SK-N-SH treated with all-trans-retinoic acid at 6 μM for 48 hours (cell line): ENCODE results near the gene LCAT.

Experiments used
- ATAC-seq: fragments of 200-7000 bp; cut with Tn5 transposase; 3 replicates; pipeline ENCODE4 v1.9.1; 2020; ENCODE audit warnings: mild to moderate bottlenecking, moderate library complexity
- ARNTL ChIP-seq: fragments of 450-650 bp; formaldehyde crosslinking; IDR thresholded peaks from 2 replicates; pipeline ENCODE4 v1.5.0; 2020; ENCODE audit warnings: low read depth, mild to moderate bottlenecking, moderate library complexity, borderline replicate concordance
- BACH2 ChIP-seq: fragments of 250-450 bp; sonication (Bioruptor Pico); IDR thresholded peaks from 2 replicates; pipeline ENCODE4 v1.9.0; 2021; ENCODE audit warnings: mild to moderate bottlenecking, borderline replicate concordance
- CSDC2 ChIP-seq: fragments of 250-450 bp; sonication (Bioruptor Pico); IDR thresholded peaks from 2 replicates; pipeline ENCODE4 v1.5.0; 2020; ENCODE audit warnings: mild to moderate bottlenecking, moderate library complexity
- ESRRG ChIP-seq: fragments of 250-450 bp; sonication (Bioruptor Pico); IDR thresholded peaks from 2 replicates; pipeline ENCODE4 v1.6.1; 2021; ENCODE audit warnings: mild to moderate bottlenecking
- GLIS3 ChIP-seq: fragments of 250-450 bp; sonication (Bioruptor Pico); IDR thresholded peaks from 2 replicates; pipeline ENCODE4 v1.5.0; 2020; ENCODE audit warnings: mild to moderate bottlenecking, moderate library complexity
- ISL1 ChIP-seq: fragments of 250-450 bp; sonication (Bioruptor Pico); IDR thresholded peaks from 2 replicates; pipeline ENCODE4 v2.1.2; 2022; ENCODE audit warnings: mild to moderate bottlenecking, moderate library complexity
- OSR1 ChIP-seq: fragments of 250-450 bp; sonication (Bioruptor Pico); IDR thresholded peaks from 2 replicates; pipeline ENCODE4 v1.8.0; 2022; ENCODE audit warnings: moderate library complexity, mild to moderate bottlenecking, inconsistent platforms
- PATZ1 ChIP-seq: fragments of 250-450 bp; sonication (Bioruptor Pico); IDR thresholded peaks from 2 replicates; pipeline ENCODE4 v1.8.0; 2020; ENCODE audit warnings: mild to moderate bottlenecking, moderate library complexity, borderline replicate concordance
- POU6F1 ChIP-seq: fragments of 250-450 bp; sonication (Bioruptor Pico); IDR thresholded peaks from 2 replicates; pipeline ENCODE4 v1.8.0; 2021; ENCODE audit warnings: low read depth, mild to moderate bottlenecking, moderate library complexity, borderline replicate concordance
- RARB ChIP-seq: fragments of 250-450 bp; sonication (Bioruptor Pico); IDR thresholded peaks from 2 replicates; pipeline ENCODE4 v1.8.0; 2021; ENCODE audit warnings: mild to moderate bottlenecking, moderate library complexity
- SNAI2 ChIP-seq: fragments of 250-450 bp; sonication (Bioruptor Pico); IDR thresholded peaks from 2 replicates; pipeline ENCODE4 v1.5.0; 2020; ENCODE audit warnings: mild to moderate bottlenecking, moderate library complexity
- TCF4 ChIP-seq: fragments of 250-450 bp; sonication (Bioruptor Pico); IDR thresholded peaks from 2 replicates; pipeline ENCODE4 v1.8.0; 2021; ENCODE audit warnings: mild to moderate bottlenecking, moderate library complexity, borderline replicate concordance
- TOX ChIP-seq: fragments of 250-450 bp; sonication (Bioruptor Pico); IDR thresholded peaks from 2 replicates; pipeline ENCODE4 v1.8.0; 2021; ENCODE audit warnings: mild to moderate bottlenecking, moderate library complexity, borderline replicate concordance
- TSHZ2 ChIP-seq: fragments of 250-450 bp; sonication (Bioruptor Pico); IDR thresholded peaks from 2 replicates; pipeline ENCODE4 v1.5.0; 2020; ENCODE audit warnings: mild to moderate bottlenecking, moderate library complexity
- ZC3H10 ChIP-seq: fragments of 250-450 bp; sonication (Bioruptor Pico); IDR thresholded peaks from 2 replicates; pipeline ENCODE4 v1.5.1; 2021; ENCODE audit warnings: mild to moderate bottlenecking, moderate library complexity
- ZFP3 ChIP-seq: fragments of 250-450 bp; sonication (Bioruptor Pico); IDR thresholded peaks from 2 replicates; pipeline ENCODE4 v1.5.0; 2020; ENCODE audit warnings: mild to moderate bottlenecking, moderate library complexity
- ZNF565 ChIP-seq: fragments of 450-650 bp; formaldehyde crosslinking; conservative IDR thresholded peaks from 2 replicates; pipeline ENCODE4 v1.5.0; 2020; ENCODE audit warnings: low read depth, mild to moderate bottlenecking, moderate library complexity
- ZNF70 ChIP-seq: fragments of 450-650 bp; formaldehyde crosslinking; IDR thresholded peaks from 2 replicates; pipeline ENCODE4 v1.5.0; 2020; ENCODE audit warnings: mild to moderate bottlenecking, moderate library complexity
- ZNF8 ChIP-seq: fragments of 450-650 bp; formaldehyde crosslinking; IDR thresholded peaks from 2 replicates; pipeline ENCODE4 v1.5.0; 2020; ENCODE audit warnings: mild to moderate bottlenecking, moderate library complexity
- TF ChIP-seq, protein P1 (sequence below): fragments of 250-450 bp; sonication (Bioruptor Pico); IDR thresholded peaks from 2 replicates; pipeline ENCODE4 v1.5.1; 2021; ENCODE audit warnings: mild to moderate bottlenecking, moderate library complexity
- TF ChIP-seq, protein P2 (sequence below): fragments of 250-450 bp; sonication (Bioruptor Pico); IDR thresholded peaks from 2 replicates; pipeline ENCODE4 v1.5.1; 2020; ENCODE audit warnings: low read depth, mild to moderate bottlenecking, moderate library complexity

Gene LCAT

GRCh38 chr16:67944690-67945391, 921 bp upstream of the LCAT start:
- no peak for ATAC-seq
- TF ChIP-seq OSR1 (no peak), ESRRG (CRISPR knock-in tag) (no peak), ZNF70 (no peak), POU6F1 (CRISPR knock-in tag) (no peak), SNAI2 (no peak), ZC3H10 (no peak), ARNTL (CRISPR knock-in tag) (no peak), TOX (CRISPR knock-in tag) (no peak), PATZ1 (CRISPR knock-in tag) (no peak), TSHZ2 (CRISPR knock-in tag) (no peak), ISL1 (CRISPR knock-in tag) (no peak), BACH2 (CRISPR knock-in tag) (no peak), ZNF8 (CRISPR knock-in tag) (no peak), CSDC2 (no peak), ZNF565 (CRISPR knock-in tag) (no peak), TCF4 (CRISPR knock-in tag) (no peak), GLIS3 (CRISPR knock-in tag) (no peak), RARB (CRISPR knock-in tag) (no peak)
- TF ChIP-seq, protein P1, sequence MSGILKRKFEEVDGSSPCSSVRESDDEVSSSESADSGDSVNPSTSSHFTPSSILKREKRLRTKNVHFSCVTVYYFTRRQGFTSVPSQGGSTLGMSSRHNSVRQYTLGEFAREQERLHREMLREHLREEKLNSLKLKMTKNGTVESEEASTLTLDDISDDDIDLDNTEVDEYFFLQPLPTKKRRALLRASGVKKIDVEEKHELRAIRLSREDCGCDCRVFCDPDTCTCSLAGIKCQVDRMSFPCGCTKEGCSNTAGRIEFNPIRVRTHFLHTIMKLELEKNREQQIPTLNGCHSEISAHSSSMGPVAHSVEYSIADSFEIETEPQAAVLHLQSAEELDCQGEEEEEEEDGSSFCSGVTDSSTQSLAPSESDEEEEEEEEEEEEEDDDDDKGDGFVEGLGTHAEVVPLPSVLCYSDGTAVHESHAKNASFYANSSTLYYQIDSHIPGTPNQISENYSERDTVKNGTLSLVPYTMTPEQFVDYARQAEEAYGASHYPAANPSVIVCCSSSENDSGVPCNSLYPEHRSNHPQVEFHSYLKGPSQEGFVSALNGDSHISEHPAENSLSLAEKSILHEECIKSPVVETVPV (CRISPR knock-in tag): no peak

DNA sequence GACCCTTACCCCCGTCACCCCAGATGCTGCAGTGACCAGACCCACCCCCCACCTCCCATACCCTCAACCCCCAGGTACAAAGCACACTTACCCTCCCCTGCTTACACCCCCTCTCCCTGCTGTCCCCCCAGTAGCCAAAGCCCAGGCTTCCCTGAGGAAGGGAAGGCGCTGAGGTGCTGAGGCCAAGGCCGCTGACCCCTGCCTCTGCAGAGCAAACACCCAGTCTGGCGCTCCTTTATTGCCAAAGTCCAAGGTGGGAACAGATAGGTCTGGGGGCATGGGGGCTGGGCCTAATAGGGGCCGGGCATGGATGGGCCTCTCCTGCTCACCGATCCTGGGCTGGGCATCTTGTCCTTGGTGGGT, 683 bp downstream of the LCAT start:
- TF ChIP-seq BACH2 (CRISPR knock-in tag): no peak
- TF ChIP-seq GLIS3 (CRISPR knock-in tag): no peak
- TF ChIP-seq ZFP3 (CRISPR knock-in tag): no peak
- no peak for TF ChIP-seq ISL1 (CRISPR knock-in tag)
- no peak for TF ChIP-seq ZNF8 (CRISPR knock-in tag)
- no peak for TF ChIP-seq CSDC2
- TF ChIP-seq TOX (CRISPR knock-in tag): no peak
- no peak for ATAC-seq

- ATAC-seq: no peak; the same call in 2 of the 3 replicates
- TF ChIP-seq BACH2 (CRISPR knock-in tag) (no peak), POU6F1 (CRISPR knock-in tag) (no peak), TSHZ2 (CRISPR knock-in tag) (no peak), CSDC2 (no peak)
- TF ChIP-seq, protein P2, sequence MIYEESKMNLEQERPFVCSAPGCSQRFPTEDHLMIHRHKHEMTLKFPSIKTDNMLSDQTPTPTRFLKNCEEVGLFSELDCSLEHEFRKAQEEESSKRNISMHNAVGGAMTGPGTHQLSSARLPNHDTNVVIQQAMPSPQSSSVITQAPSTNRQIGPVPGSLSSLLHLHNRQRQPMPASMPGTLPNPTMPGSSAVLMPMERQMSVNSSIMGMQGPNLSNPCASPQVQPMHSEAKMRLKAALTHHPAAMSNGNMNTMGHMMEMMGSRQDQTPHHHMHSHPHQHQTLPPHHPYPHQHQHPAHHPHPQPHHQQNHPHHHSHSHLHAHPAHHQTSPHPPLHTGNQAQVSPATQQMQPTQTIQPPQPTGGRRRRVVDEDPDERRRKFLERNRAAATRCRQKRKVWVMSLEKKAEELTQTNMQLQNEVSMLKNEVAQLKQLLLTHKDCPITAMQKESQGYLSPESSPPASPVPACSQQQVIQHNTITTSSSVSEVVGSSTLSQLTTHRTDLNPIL (CRISPR knock-in tag): no peak
These were observed 1.2 kb downstream of the LCAT start for GRCh38 chr16:67942510-67943255.
